Urothelium cell line (cell line): ENCODE data around the gene PPP2R5D.
"Not testable (repeated sequence)": the region's sequence is repeated elsewhere in the genome, so short reads cannot be mapped to it uniquely, and the experiment has no call there.

ENCODE experiments used
- DNase-seq: peaks from one replicate; pipeline ENCODE4 v3.0.0; 2011; ENCODE audit warnings: low spot score, mixed read lengths
- FAIRE-seq: peaks from 2 replicates; lab custom pipeline; 2011; peaks lifted over from hg19 to GRCh38; lab: Jason Lieb, UNC

PPP2R5D gene

DNA sequence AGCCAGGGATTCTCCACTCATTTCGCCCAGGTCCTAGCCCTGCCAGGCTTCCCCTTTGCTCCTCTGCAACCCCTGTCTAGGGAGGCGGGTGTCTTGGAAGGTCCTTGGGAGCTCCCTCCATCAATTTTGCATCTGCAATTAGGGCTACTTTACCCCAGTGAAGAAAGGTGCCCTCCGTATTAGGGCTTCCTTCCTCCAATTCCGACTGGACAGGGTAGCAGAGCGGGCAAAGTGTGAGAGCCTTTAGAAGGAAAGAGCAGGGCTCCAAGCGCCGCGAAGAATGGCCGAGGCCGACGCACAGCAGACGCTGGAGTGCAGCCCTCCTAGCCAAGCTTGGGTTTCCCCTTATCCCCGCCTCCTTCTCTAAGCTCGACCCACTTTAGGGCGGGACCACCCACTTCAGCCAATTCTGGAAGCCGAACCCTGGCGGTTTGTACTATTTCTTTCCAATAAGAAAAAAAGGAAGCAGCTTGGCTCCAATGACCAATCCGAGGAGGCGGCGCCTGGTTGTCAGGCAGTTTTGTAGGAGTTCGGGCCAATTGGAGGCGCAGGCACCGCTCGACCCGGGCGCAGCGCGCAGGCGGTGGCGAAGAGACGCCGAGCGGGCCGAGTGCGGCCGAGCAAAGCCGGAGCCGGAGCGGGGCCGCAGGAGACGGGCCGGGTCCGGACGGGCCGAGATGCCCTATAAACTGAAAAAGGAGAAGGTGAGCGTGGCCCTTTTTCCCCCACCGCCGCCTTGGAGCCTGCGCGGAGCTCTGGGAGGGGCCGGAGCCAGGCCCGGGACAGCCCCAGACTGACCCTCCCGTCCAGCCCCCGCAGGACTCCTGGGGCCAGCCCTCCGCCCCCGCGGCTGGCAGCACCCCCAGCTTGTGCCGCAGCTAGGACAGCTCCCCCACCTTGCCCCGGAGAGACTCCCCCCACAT lies at the start of gene PPP2R5D:
TSS of gene PPP2R5D (plus strand) at position 570 of the 923 bp plus-strand sequence. CDS start at position 678, 108 bp downstream.
- DNase-seq (peak; percentile 98), FAIRE-seq (no peak)

GRCh38 chr6:42935322-42935721 lies 49.0 kb upstream of the PPP2R5D start:
- no peak for DNase-seq

GRCh38 chr6:42936398-42936797 lies 48.0 kb upstream of the PPP2R5D start:
- DNase-seq = no peak
- FAIRE-seq = no peak

More at GRCh38 chr6:42935322-42935721, 49.0 kb upstream of the PPP2R5D start:
- FAIRE-seq = no peak

DNA sequence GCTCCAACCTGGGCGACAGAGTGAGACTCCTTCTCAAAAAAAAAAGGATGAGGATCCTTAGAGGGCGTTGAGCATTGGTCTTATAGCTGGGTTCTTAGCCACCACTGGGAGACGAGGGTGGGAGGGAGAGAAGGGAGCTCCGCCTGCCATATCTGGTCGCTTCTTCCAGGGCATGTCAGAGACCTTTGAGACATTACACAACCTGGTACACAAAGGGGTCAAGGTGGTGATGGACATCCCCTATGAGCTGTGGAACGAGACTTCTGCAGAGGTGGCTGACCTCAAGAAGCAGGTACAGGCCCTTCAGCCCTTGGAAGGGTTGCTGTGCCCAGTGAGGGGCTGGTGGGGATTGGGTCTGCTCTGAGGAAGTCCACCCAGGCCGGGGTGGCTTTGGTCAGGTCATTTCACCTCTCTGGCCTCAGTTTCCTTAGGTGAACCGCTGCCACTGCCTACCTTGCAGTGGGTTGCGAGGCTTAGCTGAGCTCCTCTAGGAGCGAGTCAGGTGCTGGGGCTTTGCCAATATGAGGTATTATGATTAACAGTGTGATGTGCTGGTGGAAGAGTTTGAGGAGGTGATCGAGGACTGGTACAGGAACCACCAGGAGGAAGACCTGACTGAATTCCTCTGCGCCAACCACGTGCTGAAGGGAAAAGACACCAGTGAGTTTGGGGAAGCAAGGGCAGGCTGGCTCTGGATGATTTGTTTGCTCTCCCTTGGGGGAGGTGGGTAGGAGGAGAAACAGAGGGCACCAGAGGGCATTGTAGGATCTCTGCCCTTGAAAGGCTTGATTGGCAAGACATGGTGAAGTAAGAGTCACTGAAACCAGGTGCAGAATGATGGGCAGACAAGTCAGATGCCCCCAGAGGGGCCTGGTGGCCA lies 46.6 kb upstream of the PPP2R5D start:
- FAIRE-seq = no peak
- no peak for DNase-seq

GRCh38 chr6:42938428-42938796 lies 46.0 kb upstream of the PPP2R5D start:
- DNase-seq (no peak), FAIRE-seq (no peak)

GRCh38 chr6:42938987-42939809 lies 45.2 kb upstream of the PPP2R5D start:
- DNase-seq = no peak
- no peak for FAIRE-seq

GRCh38 chr6:42939810-42940167 lies 44.6 kb upstream of the PPP2R5D start:
- FAIRE-seq (no peak), DNase-seq (no peak)

DNA sequence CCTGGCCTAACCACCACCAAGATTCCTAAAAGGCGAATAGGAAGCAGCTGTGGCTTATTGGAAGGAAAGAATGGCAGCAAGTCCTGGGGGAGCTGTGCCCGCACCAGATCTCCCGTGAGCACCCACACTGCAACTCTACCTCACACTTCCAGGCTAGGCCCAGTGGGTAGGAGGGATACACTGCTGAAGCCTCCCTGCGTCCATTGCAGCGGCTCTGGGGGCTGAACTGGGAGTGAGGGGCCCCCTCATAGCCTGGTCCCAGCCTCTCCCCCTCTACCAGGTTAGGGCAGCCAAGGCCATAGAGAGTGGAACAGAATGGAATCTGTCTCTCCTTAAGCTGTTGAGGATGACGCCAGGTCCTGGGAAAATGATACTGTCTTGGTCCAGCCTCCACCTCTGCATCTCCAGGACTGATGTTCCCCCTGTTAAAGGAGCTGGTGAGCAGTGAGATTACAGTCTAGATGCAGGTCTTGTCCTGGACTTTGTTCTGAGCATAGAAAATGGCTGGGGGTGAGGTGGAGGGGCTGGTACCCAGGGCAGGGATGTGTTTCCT lies 43.8 kb upstream of the PPP2R5D start:
- DNase-seq (no peak), FAIRE-seq (no peak)

DNA sequence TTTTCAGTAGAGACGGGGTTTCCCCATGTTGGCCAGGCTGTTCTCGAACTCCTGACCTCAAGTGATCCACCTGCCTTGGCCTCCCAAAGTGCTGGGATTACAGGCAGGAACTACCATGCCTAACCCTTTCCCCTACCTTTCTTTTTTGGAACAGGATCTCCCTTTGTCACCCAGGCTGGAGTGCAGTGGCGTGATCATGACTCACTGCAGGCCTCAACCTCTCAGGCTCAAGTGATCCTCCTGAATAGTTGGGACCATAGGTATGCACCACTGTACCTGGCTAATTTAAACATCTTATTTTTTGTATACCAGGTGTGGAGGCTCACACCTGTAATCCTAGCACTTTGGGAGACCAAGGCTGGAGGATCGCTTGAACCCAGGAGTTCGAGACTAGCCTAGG lies 43.0 kb upstream of the PPP2R5D start:
- not testable (repeated sequence) for FAIRE-seq, DNase-seq

- no peak for FAIRE-seq
- no peak for DNase-seq
These were observed 41.9 kb upstream of the PPP2R5D start for GRCh38 chr6:42942444-42942843.

GRCh38 chr6:42947950-42948349 lies 36.4 kb upstream of the PPP2R5D start:
- no peak for FAIRE-seq
- DNase-seq = no peak

DNA sequence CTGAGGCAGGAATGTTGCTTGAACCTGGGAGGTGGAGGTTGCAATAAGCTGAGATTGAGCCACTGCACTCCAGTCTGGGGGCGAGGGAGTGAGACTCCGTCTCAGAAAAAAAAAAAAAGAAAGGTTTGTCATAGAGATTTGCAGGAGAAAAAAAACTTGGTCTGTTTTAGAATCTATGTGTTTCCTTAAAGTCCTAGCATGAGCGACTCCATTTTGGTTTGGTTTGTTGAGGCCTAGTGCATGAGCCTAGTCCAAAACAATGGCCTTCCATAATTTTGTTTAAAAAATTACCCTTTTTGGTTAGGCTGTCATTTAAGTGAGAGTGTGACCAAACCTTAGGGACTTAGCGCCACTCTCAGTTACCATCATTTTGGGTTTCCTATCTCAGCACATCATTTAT lies 32.0 kb upstream of the PPP2R5D start:
- FAIRE-seq (no peak), DNase-seq (no peak)

DNA sequence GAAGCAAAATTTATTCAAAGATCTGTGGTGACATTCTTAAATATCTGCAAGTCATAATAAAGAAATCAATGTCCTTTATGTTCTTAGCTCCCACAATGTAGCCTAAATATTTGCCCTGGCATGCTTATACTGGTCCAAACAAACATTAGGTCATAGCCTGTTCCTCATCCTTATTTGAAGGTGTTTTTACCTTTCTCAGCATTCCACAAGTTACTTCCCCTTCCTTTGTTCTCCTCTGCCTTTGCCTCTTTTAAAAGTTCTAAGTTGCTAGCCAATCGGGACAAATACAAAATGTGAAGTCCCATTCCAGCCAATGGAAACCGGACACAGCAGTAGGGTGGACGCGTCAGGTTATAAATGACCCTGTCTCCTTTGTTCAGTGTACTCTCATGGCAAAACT lies 30.0 kb upstream of the PPP2R5D start:
- not testable (repeated sequence) for FAIRE-seq, DNase-seq

- no peak for FAIRE-seq
- no peak for DNase-seq
These were observed 26.2 kb upstream of the PPP2R5D start for GRCh38 chr6:42958125-42958524.

GRCh38 chr6:42959917-42960242 lies 24.5 kb upstream of the PPP2R5D start:
- no peak for DNase-seq
- FAIRE-seq = no peak

DNA sequence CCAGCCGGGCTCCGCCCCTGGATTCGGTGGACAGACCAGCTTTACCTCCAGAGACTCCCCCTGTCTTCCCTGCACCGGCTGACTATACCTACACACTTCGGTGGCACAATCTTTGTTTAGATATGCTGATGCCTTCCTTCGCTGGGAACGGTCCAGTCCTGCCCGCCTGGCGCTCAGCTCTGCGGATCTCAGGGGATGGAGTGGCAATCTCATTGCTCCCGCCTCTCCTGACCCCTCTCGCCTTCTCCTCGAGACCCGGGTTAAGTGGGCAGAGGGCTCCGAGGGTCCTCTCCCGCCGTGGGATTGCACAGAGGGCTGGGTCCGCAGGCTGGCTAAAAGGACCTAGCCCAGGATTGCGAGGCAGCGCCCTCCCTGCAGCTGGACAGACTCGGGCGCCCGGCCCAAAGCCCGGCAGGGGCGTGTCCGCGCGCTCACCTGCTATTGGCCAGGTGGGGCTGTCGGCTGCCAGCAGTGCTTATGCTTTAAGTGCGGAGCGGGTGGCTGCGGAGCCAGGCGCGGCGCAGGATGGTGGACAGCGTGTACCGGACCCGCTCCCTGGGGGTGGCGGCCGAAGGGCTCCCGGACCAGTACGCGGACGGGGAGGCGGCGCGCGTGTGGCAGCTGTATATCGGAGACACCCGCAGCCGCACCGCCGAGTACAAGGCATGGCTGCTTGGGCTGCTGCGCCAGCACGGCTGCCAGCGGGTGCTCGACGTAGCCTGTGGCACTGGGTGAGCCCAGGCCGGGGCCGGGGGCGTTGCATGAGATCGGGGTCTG lies 23.9 kb upstream of the PPP2R5D start, which contains the start of gene GNMT:
TSS of gene GNMT (plus strand) at position 512 of the 777 bp plus-strand sequence. CDS start at position 526, 14 bp downstream.
- DNase-seq (no peak), FAIRE-seq (no peak)

GRCh38 chr6:42961020-42961470 lies 23.3 kb upstream of the PPP2R5D start:
- FAIRE-seq (no peak), DNase-seq (no peak)

DNA sequence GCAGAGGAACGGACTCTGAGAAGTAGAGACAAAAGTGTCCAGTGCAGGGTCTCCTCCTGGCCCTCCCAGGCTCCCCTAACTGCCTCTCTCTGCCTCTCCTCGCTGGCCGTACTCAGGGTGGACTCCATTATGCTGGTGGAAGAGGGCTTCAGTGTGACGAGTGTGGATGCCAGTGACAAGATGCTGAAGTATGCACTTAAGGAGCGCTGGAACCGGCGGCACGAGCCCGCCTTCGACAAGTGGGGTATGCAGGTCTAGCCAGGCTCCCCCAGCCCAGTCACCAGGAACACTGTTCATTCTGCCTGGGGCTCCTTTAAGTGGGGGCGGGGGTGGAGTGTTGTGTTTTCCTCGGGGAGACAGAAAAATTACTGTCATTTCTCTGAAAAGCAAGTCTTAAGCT lies 22.3 kb upstream of the PPP2R5D start:
- no peak for DNase-seq
- no peak for FAIRE-seq

DNA sequence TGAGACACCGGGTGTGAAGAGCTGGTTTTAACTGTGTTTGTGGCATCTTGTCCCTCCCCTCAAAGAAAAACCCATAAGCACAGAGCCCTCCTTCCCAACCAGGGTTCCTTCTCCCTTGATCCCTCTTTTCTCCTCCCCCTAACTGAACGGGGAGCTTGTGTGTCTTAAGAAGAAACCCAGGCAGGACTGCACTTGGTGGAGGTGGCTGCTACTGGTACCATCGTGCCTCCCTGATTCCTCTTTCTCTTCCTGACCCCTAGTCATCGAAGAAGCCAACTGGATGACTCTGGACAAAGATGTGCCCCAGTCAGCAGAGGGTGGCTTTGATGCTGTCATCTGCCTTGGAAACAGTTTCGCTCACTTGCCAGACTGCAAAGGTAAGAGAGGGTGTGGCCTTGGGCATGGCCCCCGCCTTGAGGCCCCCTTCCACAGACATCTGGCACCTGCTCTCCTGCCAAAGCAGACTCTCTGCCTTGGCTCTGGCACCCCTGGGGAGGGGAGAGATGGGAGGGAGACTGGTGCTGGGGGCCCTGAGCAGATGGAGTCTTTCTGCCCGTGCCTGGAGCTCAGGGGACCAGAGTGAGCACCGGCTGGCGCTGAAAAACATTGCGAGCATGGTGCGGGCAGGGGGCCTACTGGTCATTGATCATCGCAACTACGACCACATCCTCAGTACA lies 21.7 kb upstream of the PPP2R5D start:
- no peak for DNase-seq
- no peak for FAIRE-seq
